K562 (cell line): ENCODE measurements around the gene TPRX2. TPM values are rescaled to one million over a fixed set of nuclear protein-coding genes. Genes with fewer than 3 reads are reported as not detected.

Source experiments
- CEBPB ChIP-seq: fragments of 450-650 bp; IDR thresholded peaks from 2 replicates; pipeline ENCODE4 v1.6.1; 2016; ENCODE audit warnings: missing genetic modification characterization, missing compliant biosample characterization
- CTCFL ChIP-seq: IDR thresholded peaks from 2 replicates; pipeline ENCODE4 v1.6.1; 2011; ENCODE audit warnings: borderline replicate concordance, low read depth, mild to moderate bottlenecking, moderate library complexity, low read length; ENCODE audit not compliant: insufficient read depth, poor library complexity, severe bottlenecking
- ETV1 ChIP-seq: fragments of 450-650 bp; conservative IDR thresholded peaks from 2 replicates; pipeline ENCODE4 v1.6.1; 2016; ENCODE audit warnings: missing genetic modification characterization, control low read depth, low read depth, missing compliant biosample characterization
- HMBOX1 ChIP-seq: sonication (generic); IDR thresholded peaks from 2 replicates; pipeline ENCODE4 v1.6.1; 2016
- NR2C1 ChIP-seq, 2 experiments: fragments of 450-650 bp; IDR thresholded peaks; 2 replicates each; pipeline ENCODE4 v1.6.1; 2017; ENCODE audit warnings: mild to moderate bottlenecking in 2 of 2, antibody characterized with exemption in 1 of 2, inconsistent platforms in 1 of 2, missing compliant biosample characterization in 1 of 2, missing genetic modification characterization in 1 of 2
- NR2C2 ChIP-seq, 2 experiments: fragments of 200-800 bp in 1 of 2; sonication (Bioruptor generic) in 1 of 2; sonication (generic) in 1 of 2; formaldehyde crosslinking in 1 of 2; IDR thresholded peaks; 2 replicates each; pipeline versions ENCODE4 v1.6.1 to v1.8.0; 2016 to 2022; ENCODE audit warnings: mild to moderate bottlenecking in 1 of 2, missing compliant biosample characterization in 1 of 2, missing genetic modification characterization in 1 of 2, missing genetic modification reagents in 1 of 2
- SPI1 ChIP-seq: IDR thresholded peaks from 2 replicates; pipeline ENCODE4 v1.6.1; 2011; ENCODE audit warnings: low read depth, low read length, control low read depth, borderline replicate concordance
- ZNF282 ChIP-seq: sonication (generic); formaldehyde crosslinking; IDR thresholded peaks from 2 replicates; pipeline ENCODE4 v1.8.1; 2023; ENCODE audit warnings: missing genetic modification reagents
- ZNF384 ChIP-seq: IDR thresholded peaks from 2 replicates; pipeline ENCODE4 v1.6.1; 2012; ENCODE audit warnings: low read depth, low read length, improper control_type of control experiment
- polyA plus RNA-seq, 8 experiments: library from polyadenylated mRNA; depleted of rRNA in 4 of 8; stranded (reverse) in 5 of 8; unstranded in 3 of 8; fragments of >200 nt; fragmentation: Nextera tagmentation in 2 of 8; fragmentation: Illumina TruSeq in 1 of 8; extraction: Ambion mirVana in 2 of 8; extraction: Trizol in 1 of 8; gene quantifications; 2 replicates each; pipeline versions ENCODE4 v1.2.1 to v1.2.3, GENCODE V29; 2011 to 2014; ENCODE audit warnings: inconsistent platforms in 1 of 8, missing spikeins in 1 of 8
- total RNA-seq, 7 experiments: library from RNA; depleted of rRNA in 6 of 7; stranded (reverse); fragments of >200 nt in 6 of 7; fragmentation: Illumina TruSeq in 2 of 7; extraction: Trizol in 2 of 7; gene quantifications; 2 replicates each; pipeline versions ENCODE4 v1.2.1 to v1.2.3, GENCODE V29; 2011 to 2021; ENCODE audit warnings: low replicate concordance in 1 of 7
- TF ChIP-seq, protein P1 (sequence below): fragments of 200-800 bp; sonication (Bioruptor generic); IDR thresholded peaks from 2 replicates; pipeline ENCODE4 v1.6.1; 2017; ENCODE audit warnings: missing genetic modification characterization, missing compliant biosample characterization
- TF ChIP-seq, protein P2 (sequence below): sonication (generic); formaldehyde crosslinking; IDR thresholded peaks from 2 replicates; pipeline ENCODE4 v1.8.0; 2022; ENCODE audit warnings: mild to moderate bottlenecking, missing genetic modification reagents

Gene TPRX2
- total and polyA plus RNA-seq, 9 of the 15 experiments (the other 6 are each of a cell fraction or from before 2014, with no cell fraction given): not detected

GRCh38 chr19:47848823-47849473 is 10.1 kb upstream of the TPRX2 start (continued):
- no peak for TF ChIP-seq HMBOX1
- TF ChIP-seq, protein P1, sequence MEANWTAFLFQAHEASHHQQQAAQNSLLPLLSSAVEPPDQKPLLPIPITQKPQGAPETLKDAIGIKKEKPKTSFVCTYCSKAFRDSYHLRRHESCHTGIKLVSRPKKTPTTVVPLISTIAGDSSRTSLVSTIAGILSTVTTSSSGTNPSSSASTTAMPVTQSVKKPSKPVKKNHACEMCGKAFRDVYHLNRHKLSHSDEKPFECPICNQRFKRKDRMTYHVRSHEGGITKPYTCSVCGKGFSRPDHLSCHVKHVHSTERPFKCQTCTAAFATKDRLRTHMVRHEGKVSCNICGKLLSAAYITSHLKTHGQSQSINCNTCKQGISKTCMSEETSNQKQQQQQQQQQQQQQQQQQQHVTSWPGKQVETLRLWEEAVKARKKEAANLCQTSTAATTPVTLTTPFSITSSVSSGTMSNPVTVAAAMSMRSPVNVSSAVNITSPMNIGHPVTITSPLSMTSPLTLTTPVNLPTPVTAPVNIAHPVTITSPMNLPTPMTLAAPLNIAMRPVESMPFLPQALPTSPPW: peak; percentile 38
- TF ChIP-seq, protein P2, sequence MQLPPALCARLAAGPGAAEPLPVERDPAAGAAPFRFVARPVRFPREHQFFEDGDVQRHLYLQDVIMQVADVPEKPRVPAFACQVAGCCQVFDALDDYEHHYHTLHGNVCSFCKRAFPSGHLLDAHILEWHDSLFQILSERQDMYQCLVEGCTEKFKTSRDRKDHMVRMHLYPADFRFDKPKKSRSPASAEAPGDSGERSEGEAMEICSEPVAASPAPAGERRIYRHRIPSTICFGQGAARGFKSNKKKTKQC (CRISPR knock-in tag): no peak
- TF ChIP-seq CEBPB (tag): peak; percentile 38; the same call in 1 of the 2 replicates
- TF ChIP-seq SPI1: 0 out of 2 replicates have a peak, but pooled peaks have one; percentile 1
- TF ChIP-seq ZNF384: peak; percentile 89
- peak; percentile 82 for TF ChIP-seq CTCFL
- TF ChIP-seq ETV1 (tag): 0 out of 2 replicates have a peak, but pooled peaks have one; percentile 22
- TF ChIP-seq NR2C1 (IDR thresholded peaks at IDR 0.05): no peak
- TF ChIP-seq NR2C1 (tag; IDR thresholded peaks at IDR 0.05): peak; percentile 26; the same call in 1 of the 2 replicates
- TF ChIP-seq NR2C2 (CRISPR knock-in tag; IDR thresholded peaks at IDR 0.05): no peak
- TF ChIP-seq NR2C2 (tag; IDR thresholded peaks at IDR 0.05): peak; percentile 41; the same call in 1 of the 2 replicates
- no peak for TF ChIP-seq ZNF282 (CRISPR knock-in tag)
